Colonic mucosa (tissue), 4 donors: ENCODE results near the gene CMTM4. TPM values are rescaled to one million over a fixed set of nuclear protein-coding genes. Genes with fewer than 3 reads are reported as not detected.

Experiments used
- DNase-seq: peaks from one replicate; pipeline ENCODE4 v3.0.0-alpha.2; 2020
- H3K27ac ChIP-seq: fragments of 200-600 bp; one replicate; pipeline ENCODE4 v1.8.0; 2021
- H3K27me3 ChIP-seq: fragments of 200-600 bp; one replicate; pipeline ENCODE4 v1.8.0; 2021
- H3K36me3 ChIP-seq: fragments of 200-600 bp; one replicate; pipeline ENCODE4 v1.8.0; 2021
- H3K4me1 ChIP-seq: fragments of 200-600 bp; one replicate; pipeline ENCODE4 v1.8.0; 2021; ENCODE audit warnings: mild to moderate bottlenecking
- H3K4me3 ChIP-seq: fragments of 200-600 bp; one replicate; pipeline ENCODE4 v1.8.0; 2021
- H3K9ac ChIP-seq, 2 donors: one replicate each; pipeline ENCODE4 v1.7.0; 2013; ENCODE audit warnings: control low read depth in 2 of 2, low read depth in 2 of 2, low read length in 2 of 2
- H3K9me3 ChIP-seq: fragments of 200-600 bp; one replicate; pipeline ENCODE4 v1.8.0; 2021
- intact Hi-C: fragments of 100-400 bp; cut with DNase I; formaldehyde crosslinking; loops from one replicate; pipeline ENCODE4 v1.14.1; 2022
- total RNA-seq, 2 donors: library from RNA; stranded (reverse); fragmentation: NEBNext Ultra II Directional in 1 of 2; extraction: Animal tissue kit (Norgen Biotek cat#: 25700) in 1 of 2; gene quantifications; one replicate each; pipeline ENCODE4 v1.2.1, GENCODE V29; 2021
- TF ChIP-seq, protein P1 (sequence below): fragments of 200-600 bp; IDR thresholded peaks from one replicate; pipeline ENCODE4 v1.8.0; 2022; ENCODE audit warnings: antibody characterized with exemption, mild to moderate bottlenecking
- donor health status: healthy.
- donor health status: DM: no; HTN: no; CAD: no.
- donor health status: DM: no; HTN: no; CAD: no.

Gene CMTM4
- total RNA-seq, 2 donors from 2014 or later: 150 to 212 TPM

DNA sequence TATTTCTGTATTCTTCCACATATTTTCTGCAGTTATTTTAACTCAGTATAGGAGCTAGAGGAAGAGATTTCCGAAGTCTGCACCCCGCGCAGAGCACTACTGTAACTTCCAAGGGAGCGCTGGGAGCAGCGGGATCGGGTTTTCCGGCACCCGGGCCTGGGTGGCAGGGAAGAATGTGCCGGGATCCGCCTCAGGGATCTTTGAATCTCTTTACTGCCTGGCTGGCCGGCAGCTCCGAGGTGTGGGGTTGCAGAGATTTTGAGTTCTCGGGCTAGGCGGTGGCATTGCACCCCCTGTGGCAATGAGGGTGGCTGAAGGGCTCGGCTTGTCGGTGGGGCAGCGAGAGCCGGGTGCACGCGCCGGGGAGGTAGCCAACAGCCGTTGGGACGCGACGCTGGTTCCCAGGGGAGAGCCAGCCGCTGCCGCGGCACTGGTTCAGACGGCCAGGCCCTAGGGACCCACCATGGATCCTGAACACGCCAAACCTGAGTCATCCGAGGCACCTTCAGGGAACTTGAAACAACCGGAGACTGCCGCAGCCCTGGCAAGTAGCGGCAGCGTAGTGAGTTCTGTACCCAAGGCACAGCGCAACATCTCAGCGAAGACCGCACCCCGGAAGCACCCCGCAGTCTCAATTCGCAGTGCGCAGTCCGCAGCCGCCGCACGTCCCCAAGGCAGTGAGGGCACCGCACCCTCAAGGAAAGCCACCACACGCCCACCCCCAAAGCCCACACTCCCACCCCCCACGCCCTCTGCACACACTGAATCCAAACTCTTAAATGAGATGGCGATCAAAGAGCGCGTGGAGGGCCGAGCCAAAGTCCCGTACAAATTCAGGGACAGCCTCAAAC lies 130.3 kb downstream of the CMTM4 start, which contains the start of gene CMTM1:
Gene CMTM1, plus strand, starts transcription at position 389 of the 851 bp plus-strand sequence. Its CDS starts 75 bp downstream, at position 464.
- no peak within 1 kb of the TSS for H3K4me3 ChIP-seq
- no peak within 1 kb of the TSS for H3K27ac ChIP-seq
- no peaks in the 10 kb centered on the region for H3K4me1 ChIP-seq
- H3K9me3 ChIP-seq: no peaks in the 10 kb centered on the region
- H3K36me3 ChIP-seq: no peaks in the 10 kb centered on the region
- H3K9ac ChIP-seq: no peak within 1 kb of the TSS
- TF ChIP-seq, protein P1, sequence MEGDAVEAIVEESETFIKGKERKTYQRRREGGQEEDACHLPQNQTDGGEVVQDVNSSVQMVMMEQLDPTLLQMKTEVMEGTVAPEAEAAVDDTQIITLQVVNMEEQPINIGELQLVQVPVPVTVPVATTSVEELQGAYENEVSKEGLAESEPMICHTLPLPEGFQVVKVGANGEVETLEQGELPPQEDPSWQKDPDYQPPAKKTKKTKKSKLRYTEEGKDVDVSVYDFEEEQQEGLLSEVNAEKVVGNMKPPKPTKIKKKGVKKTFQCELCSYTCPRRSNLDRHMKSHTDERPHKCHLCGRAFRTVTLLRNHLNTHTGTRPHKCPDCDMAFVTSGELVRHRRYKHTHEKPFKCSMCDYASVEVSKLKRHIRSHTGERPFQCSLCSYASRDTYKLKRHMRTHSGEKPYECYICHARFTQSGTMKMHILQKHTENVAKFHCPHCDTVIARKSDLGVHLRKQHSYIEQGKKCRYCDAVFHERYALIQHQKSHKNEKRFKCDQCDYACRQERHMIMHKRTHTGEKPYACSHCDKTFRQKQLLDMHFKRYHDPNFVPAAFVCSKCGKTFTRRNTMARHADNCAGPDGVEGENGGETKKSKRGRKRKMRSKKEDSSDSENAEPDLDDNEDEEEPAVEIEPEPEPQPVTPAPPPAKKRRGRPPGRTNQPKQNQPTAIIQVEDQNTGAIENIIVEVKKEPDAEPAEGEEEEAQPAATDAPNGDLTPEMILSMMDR: no peak
- no peak for DNase-seq
- intact Hi-C loops: no loop called here
- no peaks in the 10 kb centered on the region for H3K27me3 ChIP-seq

Other genes with a start within 250 kb of the CMTM4 start
- 10 to 100 TPM; 11.9 to 17.0 TPM for gene TK2, start 146.6 kb downstream of the CMTM4 start, total RNA-seq
- gene CKLF, start 144.2 kb downstream of the CMTM4 start, total RNA-seq: 10 to 100 TPM; 41.5 to 58.4 TPM
- gene CMTM1, start 130.3 kb downstream of the CMTM4 start, total RNA-seq: 1 to 10 TPM; 5.1 to 9.4 TPM
- not detected for gene CMTM2, start 117.3 kb downstream of the CMTM4 start, total RNA-seq
- 1 to 10 TPM; 4.0 to 7.9 TPM for gene CMTM3, start 92.0 kb downstream of the CMTM4 start, total RNA-seq
- 100 to 1,000 TPM; 138 to 162 TPM for gene DYNC1LI2, start 54.9 kb upstream of the CMTM4 start, total RNA-seq
- under 1 TPM in 1 of 2 donors, not detected in 1; 0.22 TPM for gene TERB1, start 104.8 kb upstream of the CMTM4 start, total RNA-seq
- gene NAE1, start 134.2 kb upstream of the CMTM4 start, total RNA-seq: 10 to 100 TPM; 42.2 to 62.0 TPM
- 100 to 1,000 TPM in 1 of 2 donors, 10 to 100 TPM in 1; 46.2 to 120 TPM for gene CA7, start 147.7 kb upstream of the CMTM4 start, total RNA-seq
- gene PDP2, start 183.8 kb upstream of the CMTM4 start, total RNA-seq: 10 to 100 TPM; 16.0 to 25.9 TPM
- 1 to 10 TPM in 1 of 2 donors, under 1 TPM in 1; 0.72 to 1.8 TPM for gene CDH16, start 222.1 kb upstream of the CMTM4 start, total RNA-seq
- 1 to 10 TPM; 1.4 to 4.0 TPM for gene RRAD, start 228.8 kb upstream of the CMTM4 start, total RNA-seq
- gene CIAO2B, start 237.7 kb upstream of the CMTM4 start, total RNA-seq: 100 to 1,000 TPM; 105 to 146 TPM
- 100 to 1,000 TPM; 407 to 525 TPM for gene CES2, start 238.8 kb upstream of the CMTM4 start, total RNA-seq